ENCODE measurements around the gene SLC35F1.
A peak's percentile ranks its signal among the peaks of the same experiment; 100 is the strongest.

The SLC35F1 gene

DNA sequence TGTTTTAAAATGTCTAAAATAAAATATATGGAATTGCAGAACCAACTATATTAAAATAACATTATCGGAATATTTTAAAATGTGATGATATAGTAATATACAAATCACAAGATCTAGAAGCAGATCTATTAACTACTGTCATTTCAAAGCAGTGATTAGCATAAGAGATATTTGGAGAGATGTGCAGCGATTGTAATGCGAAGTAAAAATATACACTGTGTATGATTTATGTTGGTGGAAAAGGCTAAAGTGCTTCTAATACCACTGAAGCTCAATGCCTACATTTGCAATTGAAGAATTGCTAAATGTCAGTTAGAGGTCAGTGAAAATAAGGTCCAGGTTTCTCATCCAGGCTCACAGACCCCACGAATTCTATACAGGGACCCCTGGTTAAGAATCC lies 392.4 kb downstream of the SLC35F1 start:
- ATAC-seq, result no peak
- Mint-ChIP-seq H3K27me3 (peaks cover 10% of the 10 kb centered on the region), H3K4me1 (no peaks in the 10 kb centered on the region), H3K27ac (no peak overlapping the region), H3K9me3 (peaks cover 3% of the 10 kb centered on the region), H3K4me3 (no peak overlapping the region), H3K36me3 (no peaks in the 10 kb centered on the region)

DNA sequence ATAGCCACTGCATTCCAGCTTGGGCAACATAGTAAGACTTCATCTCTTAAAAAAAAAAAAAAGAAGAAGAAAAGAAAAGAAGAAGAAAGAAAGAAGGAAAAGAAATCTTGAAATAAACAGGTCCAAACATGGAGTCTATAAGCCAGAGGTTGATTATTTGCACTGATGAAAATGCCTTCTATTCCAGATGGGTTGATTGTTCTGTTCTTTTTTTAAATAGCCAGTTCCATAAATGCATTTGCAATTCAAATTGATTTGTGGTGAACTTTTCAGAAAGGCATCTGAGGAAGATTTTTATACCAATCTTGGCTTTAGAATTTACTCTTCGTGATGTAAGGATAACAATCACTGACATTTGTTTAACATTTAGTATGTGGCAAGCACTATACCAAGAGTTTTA lies 397.3 kb downstream of the SLC35F1 start:
- H3K4me1 Mint-ChIP-seq, result no peaks in the 10 kb centered on the region
- H3K27ac Mint-ChIP-seq, result no peak overlapping the region
- no peak overlapping the region for H3K4me3 Mint-ChIP-seq
- no peak for ATAC-seq
- H3K36me3 Mint-ChIP-seq, result no peaks in the 10 kb centered on the region
- H3K27me3 Mint-ChIP-seq, result no peaks in the 10 kb centered on the region
- H3K9me3 Mint-ChIP-seq, result peaks cover 3% of the 10 kb centered on the region

DNA sequence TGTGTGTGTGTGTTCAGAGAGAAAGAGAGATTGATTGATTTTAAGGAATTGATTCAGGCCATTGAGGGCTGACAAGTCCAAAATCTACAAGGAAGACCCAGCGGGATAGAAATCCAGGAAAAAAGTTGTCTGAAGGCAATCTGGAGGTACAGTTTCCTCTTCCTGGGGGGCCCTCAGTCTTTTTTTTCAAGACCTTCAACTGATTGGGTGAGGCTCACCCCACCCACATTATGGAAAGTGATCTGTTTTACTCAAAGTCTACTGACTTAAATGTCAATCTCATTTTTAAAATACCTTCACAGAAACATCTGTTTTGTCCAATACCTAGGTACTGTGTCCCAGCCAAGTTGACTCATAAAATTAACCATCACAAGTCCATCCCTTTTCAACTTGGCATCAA lies 398.0 kb downstream of the SLC35F1 start:
- no peaks in the 10 kb centered on the region for H3K4me1 Mint-ChIP-seq
- no peak overlapping the region for H3K4me3 Mint-ChIP-seq
- no peaks in the 10 kb centered on the region for H3K27me3 Mint-ChIP-seq
- H3K27ac Mint-ChIP-seq, result no peak overlapping the region
- H3K9me3 Mint-ChIP-seq, result peaks cover 3% of the 10 kb centered on the region
- ATAC-seq, result no peak
- no peaks in the 10 kb centered on the region for H3K36me3 Mint-ChIP-seq

DNA sequence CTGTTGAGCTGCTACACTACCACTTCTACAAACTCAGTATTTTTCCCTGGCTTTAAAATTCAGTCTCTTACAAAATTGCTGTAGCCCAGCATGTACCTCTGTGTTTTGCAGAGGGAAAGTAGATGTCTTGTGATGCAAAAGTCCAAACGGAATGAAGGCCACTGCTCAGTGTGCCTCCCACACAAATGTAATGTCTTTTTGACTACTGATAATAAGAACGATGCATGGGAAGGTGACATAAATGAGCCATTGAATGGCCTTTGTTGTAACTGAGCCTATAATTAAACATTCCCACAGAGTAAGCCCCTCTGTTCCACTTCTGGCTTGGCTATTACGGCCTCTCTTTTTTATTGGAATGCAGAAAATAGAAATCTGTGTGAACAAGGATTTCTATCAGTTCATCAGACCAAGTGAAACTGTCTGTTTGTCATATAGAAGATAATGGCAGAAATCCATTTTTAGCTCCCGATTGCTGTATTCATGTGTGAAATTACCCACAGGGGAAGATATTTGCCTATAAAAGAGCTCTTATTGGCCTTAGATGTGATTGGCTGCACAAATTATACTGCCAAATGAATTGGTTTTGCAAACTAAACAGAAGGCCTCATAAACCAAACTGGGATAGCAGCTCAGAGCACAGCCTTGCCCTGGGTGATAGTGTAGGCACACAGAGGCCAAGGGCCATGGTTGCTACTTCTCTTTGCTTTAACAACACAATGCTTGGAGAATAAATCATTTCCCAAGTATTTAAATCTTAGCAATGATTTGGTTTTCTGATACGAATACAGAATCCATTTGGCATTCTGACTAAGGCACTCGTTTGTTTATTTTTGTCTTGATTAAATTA lies 399.6 kb downstream of the SLC35F1 start:
- Mint-ChIP-seq H3K4me1 (no peaks in the 10 kb centered on the region), H3K36me3 (no peaks in the 10 kb centered on the region), H3K27me3 (no peaks in the 10 kb centered on the region), H3K27ac (no peak overlapping the region), H3K9me3 (peaks cover 3% of the 10 kb centered on the region), H3K4me3 (no peak overlapping the region)
- ATAC-seq, result no peak

DNA sequence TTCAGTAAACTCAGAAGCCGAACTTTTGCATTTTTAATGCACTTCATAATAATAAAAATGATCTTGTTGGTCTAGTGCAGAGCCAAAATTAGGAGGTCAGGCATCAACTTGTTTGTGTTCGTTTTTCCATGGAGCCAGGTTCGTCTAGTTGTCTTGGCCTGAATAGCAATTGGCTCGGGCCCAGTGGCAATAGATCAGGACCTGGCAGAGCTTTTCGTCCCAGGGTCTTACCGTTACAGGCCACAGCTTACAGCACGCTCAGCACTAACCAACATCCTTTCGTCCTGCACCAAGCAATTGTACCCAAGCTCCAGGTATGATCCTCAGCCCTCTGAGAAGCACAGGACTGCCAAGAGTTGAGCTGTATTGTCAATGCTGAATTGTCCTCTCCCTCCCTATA lies 400.5 kb downstream of the SLC35F1 start:
- Mint-ChIP-seq H3K27me3 (no peaks in the 10 kb centered on the region), H3K36me3 (no peaks in the 10 kb centered on the region), H3K27ac (no peak overlapping the region), H3K4me1 (no peaks in the 10 kb centered on the region), H3K9me3 (no peaks in the 10 kb centered on the region), H3K4me3 (no peak overlapping the region)
- no peak for ATAC-seq

DNA sequence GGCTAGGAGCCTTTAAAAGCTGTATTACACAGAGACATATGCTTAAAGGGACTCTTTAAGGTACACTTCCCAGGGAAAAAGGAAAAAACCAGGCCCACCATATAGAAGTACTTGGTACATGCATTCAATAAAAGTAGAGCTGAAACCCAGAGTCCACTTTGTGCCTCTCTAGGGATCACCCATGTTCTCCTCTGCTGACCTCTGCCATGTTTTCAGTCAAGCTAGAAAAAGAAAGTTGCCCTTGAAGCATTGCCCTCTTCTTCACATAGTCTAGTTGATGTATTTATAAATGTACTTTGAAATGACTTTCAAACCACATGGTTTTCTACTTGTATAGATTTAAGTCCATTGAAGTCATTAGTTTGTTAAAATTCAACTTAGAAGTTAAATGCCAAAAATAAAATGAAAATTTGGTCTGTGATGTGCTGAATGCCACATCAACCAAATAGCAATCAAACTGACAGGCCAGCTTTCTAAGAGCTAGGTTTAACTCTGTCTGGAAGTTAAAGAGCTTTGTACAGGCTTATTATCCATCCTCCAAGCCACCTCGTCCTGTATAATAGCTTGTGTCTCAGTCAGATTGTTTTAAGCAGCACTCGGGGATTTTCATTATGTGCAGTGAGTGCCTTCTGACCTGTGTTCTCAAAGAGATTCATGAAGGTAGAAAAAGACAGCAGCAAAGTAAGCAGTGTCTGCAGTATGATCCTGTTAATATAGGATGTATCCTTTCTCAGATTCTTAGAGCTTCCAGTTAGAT lies 402.5 kb downstream of the SLC35F1 start:
- ATAC-seq, result no peak
- no peaks in the 10 kb centered on the region for H3K27me3 Mint-ChIP-seq
- H3K4me3 Mint-ChIP-seq, result no peak overlapping the region
- H3K9me3 Mint-ChIP-seq, result no peaks in the 10 kb centered on the region
- H3K27ac Mint-ChIP-seq, result no peak overlapping the region
- H3K4me1 Mint-ChIP-seq, result no peaks in the 10 kb centered on the region
- H3K36me3 Mint-ChIP-seq, result no peaks in the 10 kb centered on the region

DNA sequence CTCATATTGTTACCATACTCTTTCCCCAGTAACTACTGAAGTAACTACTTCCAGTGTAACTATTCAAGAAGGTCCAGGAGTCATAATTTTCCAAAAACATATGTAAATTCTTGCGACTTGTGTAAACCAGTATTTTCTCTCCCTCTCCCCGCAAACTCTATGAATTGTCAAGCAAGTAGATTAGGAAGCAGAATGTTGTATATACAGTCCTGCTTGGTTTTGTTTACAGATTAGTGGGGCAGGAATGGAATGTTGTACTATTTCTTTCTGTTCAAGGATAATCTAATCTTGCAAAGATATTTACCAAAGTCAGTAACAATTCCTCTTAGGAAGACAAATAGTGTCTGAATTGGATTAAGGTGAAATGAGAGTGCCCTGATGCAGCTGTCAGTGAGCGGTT lies 406.1 kb downstream of the SLC35F1 start:
- no peaks in the 10 kb centered on the region for H3K4me1 Mint-ChIP-seq
- no peaks in the 10 kb centered on the region for H3K27me3 Mint-ChIP-seq
- H3K27ac Mint-ChIP-seq, result no peak overlapping the region
- ATAC-seq, result no peak
- H3K9me3 Mint-ChIP-seq, result no peaks in the 10 kb centered on the region
- H3K36me3 Mint-ChIP-seq, result no peaks in the 10 kb centered on the region
- H3K4me3 Mint-ChIP-seq, result no peak overlapping the region

DNA sequence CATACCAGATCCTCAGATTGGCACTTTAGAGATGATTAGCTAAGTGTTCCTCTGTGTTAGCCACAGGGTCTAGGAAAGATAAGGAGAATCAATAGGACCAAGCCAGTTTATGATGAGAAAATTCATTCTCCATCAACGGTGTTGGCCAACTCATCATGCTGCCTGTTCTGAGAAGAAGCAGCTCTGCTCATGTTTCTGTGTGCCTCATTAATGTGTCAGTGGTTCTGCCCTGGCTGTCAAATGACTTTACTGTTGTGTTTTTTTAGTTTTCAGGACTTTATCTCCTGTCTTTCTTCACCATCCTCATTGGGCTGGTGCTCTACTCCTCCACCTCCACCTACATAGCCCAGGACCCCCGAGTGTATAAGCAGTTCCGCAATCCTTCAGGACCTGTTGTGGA lies 406.7 kb downstream of the SLC35F1 start:
- Mint-ChIP-seq H3K4me1 (no peaks in the 10 kb centered on the region), H3K36me3 (no peaks in the 10 kb centered on the region), H3K4me3 (no peak overlapping the region), H3K27ac (no peak overlapping the region), H3K27me3 (no peaks in the 10 kb centered on the region), H3K9me3 (no peaks in the 10 kb centered on the region)
- no peak for ATAC-seq

DNA sequence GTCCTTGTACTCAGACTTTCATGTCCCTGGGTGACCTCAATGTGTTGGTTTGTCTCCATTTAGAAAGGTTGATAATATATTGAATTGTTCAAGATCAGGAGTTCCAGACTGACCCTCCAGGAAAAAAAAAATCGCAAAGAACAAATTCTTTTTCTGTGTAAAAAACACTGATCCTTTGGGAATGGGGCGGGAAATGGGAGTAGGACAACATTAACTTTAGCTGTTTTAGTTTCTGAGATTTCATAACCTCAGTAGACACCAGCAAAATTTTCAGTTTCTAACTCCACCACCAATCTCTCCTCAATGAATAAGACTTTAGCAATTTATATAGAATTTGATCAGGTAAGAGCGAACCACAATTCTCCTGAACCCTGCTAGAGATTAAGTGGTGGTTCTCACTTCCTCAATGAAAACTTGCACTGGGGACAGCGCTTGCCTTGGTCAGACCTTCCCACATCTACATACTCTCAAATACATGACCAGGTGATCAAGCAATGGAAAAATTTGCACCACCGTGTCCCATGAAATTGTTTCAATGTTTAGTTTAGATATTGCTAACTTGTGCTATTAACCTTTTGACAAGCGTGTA lies 409.8 kb downstream of the SLC35F1 start:
- no peaks in the 10 kb centered on the region for H3K4me1 Mint-ChIP-seq
- ATAC-seq, result peak; percentile 62

DNA sequence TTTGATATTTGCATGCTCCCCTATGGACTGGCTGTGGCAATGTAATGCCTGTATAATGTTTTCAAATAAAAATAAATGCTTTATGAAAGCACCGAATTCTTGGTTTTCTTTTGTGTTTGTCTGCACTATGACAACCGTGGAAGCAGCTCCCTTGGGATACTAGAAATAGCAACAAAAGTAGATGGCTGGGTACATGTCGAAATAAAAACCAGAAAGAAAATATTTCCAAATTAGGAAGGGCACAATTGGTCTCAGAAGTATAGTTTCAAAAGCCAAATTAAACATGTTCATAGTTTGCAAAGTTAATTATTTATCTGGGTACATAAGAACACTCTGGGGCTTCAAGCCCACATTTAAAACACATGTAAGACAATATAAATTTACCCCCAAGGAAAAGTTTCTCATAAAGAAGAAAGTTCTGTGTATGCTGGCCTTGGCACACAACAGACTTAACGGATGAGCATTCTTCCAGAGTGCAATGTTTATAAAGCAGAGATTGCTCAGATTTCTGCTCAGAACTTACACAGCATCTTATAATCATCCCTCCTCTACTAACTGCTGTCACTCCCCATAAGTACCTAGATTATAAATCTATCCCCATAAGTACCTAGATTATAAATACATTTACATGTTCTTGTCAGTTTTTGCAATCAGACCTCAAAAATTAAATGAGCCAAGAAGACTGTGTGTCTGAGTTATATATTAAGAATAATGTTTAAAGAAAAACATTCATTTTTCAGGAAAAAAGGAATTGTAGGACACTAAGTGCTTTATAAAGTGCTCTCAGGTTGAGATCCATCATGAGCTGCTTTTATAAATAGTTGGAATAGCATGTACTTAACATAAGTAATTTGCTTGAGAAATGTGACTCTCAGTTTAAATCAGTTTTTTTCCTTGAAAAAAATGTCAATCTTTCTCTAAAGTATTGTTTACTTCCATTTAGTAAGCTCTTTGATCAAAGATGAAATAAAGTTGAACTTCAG lies 410.8 kb downstream of the SLC35F1 start:
- no peak for ATAC-seq
- Mint-ChIP-seq H3K27ac (no peak overlapping the region), H3K9me3 (no peaks in the 10 kb centered on the region), H3K27me3 (no peaks in the 10 kb centered on the region), H3K36me3 (no peaks in the 10 kb centered on the region), H3K4me3 (no peak overlapping the region), H3K4me1 (no peaks in the 10 kb centered on the region)

More for the DNA sequence above, 409.8 kb downstream of the SLC35F1 start:
- H3K27ac Mint-ChIP-seq, result no peak overlapping the region
- H3K36me3 Mint-ChIP-seq, result no peaks in the 10 kb centered on the region
- no peak overlapping the region for H3K4me3 Mint-ChIP-seq
- H3K9me3 Mint-ChIP-seq, result no peaks in the 10 kb centered on the region
- H3K27me3 Mint-ChIP-seq, result no peaks in the 10 kb centered on the region

DNA sequence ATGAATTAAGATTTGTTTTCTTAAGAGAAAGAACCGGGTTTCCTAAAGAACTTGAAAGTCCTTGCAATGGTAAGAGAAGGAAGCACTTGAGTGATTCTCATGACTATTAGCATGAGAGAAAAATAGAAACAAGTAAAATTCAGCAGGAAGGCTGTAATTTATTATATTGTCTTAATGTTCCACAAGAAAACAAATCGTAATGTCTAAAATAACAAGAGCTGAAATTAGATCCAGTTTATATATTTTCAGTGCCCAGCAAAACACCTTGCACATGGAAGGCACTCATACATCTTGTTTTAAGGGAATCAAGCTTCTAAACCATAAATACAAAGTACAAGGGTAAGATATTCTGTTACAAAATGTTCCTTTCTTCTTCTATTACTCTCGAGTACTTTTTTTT lies 411.6 kb downstream of the SLC35F1 start:
- H3K27me3 Mint-ChIP-seq, result no peaks in the 10 kb centered on the region
- no peaks in the 10 kb centered on the region for H3K9me3 Mint-ChIP-seq
- no peak overlapping the region for H3K4me3 Mint-ChIP-seq
- ATAC-seq, result no peak
- H3K4me1 Mint-ChIP-seq, result no peaks in the 10 kb centered on the region
- no peak overlapping the region for H3K27ac Mint-ChIP-seq
- H3K36me3 Mint-ChIP-seq, result no peaks in the 10 kb centered on the region

DNA sequence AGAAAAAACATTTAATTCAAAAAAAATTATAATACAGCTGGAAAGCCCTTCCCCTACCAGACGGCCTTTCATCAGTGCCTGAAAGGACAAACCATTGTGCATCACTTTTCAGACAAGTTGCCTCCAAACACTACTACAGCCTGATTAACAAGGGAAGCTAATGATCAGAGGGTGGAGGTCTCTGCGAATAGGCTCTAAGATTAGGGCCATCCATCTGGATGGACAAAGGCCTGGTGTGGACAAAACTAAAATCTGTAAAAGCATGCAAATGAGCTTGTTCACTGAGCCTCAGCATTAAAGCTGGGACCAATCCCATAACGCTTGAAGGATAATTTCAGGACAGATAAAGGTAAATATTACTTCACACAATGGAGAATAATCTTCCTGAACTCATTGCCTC lies 412.4 kb downstream of the SLC35F1 start:
- no peaks in the 10 kb centered on the region for H3K27me3 Mint-ChIP-seq
- H3K9me3 Mint-ChIP-seq, result no peaks in the 10 kb centered on the region
- no peak overlapping the region for H3K27ac Mint-ChIP-seq
- H3K36me3 Mint-ChIP-seq, result no peaks in the 10 kb centered on the region
- ATAC-seq, result no peak
- no peak overlapping the region for H3K4me3 Mint-ChIP-seq
- no peaks in the 10 kb centered on the region for H3K4me1 Mint-ChIP-seq

DNA sequence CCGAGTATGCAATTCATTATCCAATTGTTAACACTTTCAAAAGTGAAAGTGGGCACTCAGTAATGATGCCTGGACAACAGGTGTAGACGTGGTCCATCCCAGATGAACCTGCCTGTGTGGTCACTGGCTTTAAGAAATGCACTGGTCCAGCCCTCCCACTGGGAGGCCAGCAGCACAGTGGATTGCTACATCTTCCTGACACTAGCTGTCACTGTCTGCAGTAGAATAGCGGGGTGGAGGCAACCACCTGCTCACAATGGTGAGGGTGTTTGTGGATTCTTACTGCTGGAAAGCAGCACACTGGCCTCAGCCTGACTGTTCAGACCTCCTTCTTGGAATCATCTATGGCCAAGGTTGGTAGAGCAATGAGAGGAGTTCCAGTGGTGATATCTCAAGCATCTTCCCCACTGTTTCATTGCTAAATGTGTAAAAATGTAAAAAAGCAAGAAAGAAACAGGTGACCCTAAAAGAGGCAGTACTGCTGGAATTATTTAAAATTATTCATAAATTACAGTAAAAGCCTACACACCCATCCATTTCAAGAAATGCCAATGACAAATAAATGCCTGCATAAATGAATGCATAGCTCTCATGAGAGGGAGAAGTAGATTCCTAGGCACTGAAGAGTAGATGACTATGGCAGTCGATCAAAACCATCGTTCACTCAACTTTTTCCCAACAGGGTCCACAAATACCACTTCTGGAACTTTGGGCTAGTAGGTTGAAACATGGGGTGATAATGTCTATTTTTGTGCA lies 413.0 kb downstream of the SLC35F1 start:
- Mint-ChIP-seq H3K27me3 (peaks cover under 1% of the 10 kb centered on the region), H3K27ac (no peak overlapping the region), H3K4me1 (no peaks in the 10 kb centered on the region), H3K9me3 (no peaks in the 10 kb centered on the region), H3K36me3 (no peaks in the 10 kb centered on the region), H3K4me3 (no peak overlapping the region)
- no peak for ATAC-seq

DNA sequence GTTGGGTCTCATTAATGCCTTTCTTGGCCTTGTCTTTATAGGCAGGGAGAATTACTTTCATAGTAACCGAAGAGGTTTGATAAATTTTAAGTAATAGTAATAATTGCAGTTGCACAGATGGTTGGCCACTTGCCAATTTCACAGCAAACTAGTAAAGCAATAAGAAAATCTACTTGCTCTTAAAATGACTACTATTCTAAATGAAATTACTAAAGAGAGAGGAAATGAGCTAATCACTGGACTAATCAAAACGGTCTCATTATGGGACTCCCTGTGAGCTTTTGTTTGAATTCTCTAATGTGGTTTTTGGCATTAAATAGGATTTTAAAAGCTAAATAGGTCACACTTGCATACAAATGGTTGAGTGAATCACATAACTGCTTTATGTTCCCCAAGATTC lies 413.6 kb downstream of the SLC35F1 start:
- no peaks in the 10 kb centered on the region for H3K9me3 Mint-ChIP-seq
- H3K27ac Mint-ChIP-seq, result no peak overlapping the region
- H3K36me3 Mint-ChIP-seq, result no peaks in the 10 kb centered on the region
- H3K4me1 Mint-ChIP-seq, result no peaks in the 10 kb centered on the region
- peaks cover 7% of the 10 kb centered on the region for H3K27me3 Mint-ChIP-seq
- no peak for ATAC-seq
- no peak overlapping the region for H3K4me3 Mint-ChIP-seq
